Ishikawa (cell line): ENCODE results near the gene ANKRD40.

Experiments
- CEBPB ChIP-seq: IDR thresholded peaks from 2 replicates; pipeline ENCODE4 v1.6.1; 2012
- CREB1 ChIP-seq: IDR thresholded peaks from 2 replicates; pipeline ENCODE4 v1.6.1; 2012; ENCODE audit warnings: low read depth
- EGR1 ChIP-seq: IDR thresholded peaks from 2 replicates; pipeline ENCODE4 v1.6.1; 2012
- EP300 ChIP-seq: IDR thresholded peaks from 2 replicates; pipeline ENCODE4 v1.6.1; 2012; ENCODE audit warnings: borderline replicate concordance
- FOXM1 ChIP-seq: IDR thresholded peaks from 2 replicates; pipeline ENCODE4 v1.6.1; 2012; ENCODE audit warnings: low read depth, borderline replicate concordance
- MAX ChIP-seq: IDR thresholded peaks from 2 replicates; pipeline ENCODE4 v1.6.1; 2012
- NFIC ChIP-seq: IDR thresholded peaks from 2 replicates; pipeline ENCODE4 v1.6.1; 2012
- RAD21 ChIP-seq: IDR thresholded peaks from 2 replicates; pipeline ENCODE4 v1.6.1; 2012; ENCODE audit warnings: low read depth
- REST ChIP-seq: IDR thresholded peaks from 2 replicates; pipeline ENCODE4 v1.6.1; 2012; ENCODE audit warnings: low read depth, mild to moderate bottlenecking
- TAF1 ChIP-seq: IDR thresholded peaks from 2 replicates; pipeline ENCODE4 v1.6.1; 2012; ENCODE audit warnings: low read depth, mild to moderate bottlenecking
- TCF12 ChIP-seq: IDR thresholded peaks from 2 replicates; pipeline ENCODE4 v1.6.1; 2012; ENCODE audit warnings: low read depth
- TEAD4 ChIP-seq: IDR thresholded peaks from 2 replicates; pipeline ENCODE4 v1.6.1; 2012
- USF1 ChIP-seq: IDR thresholded peaks from 2 replicates; pipeline ENCODE4 v1.6.1; 2012
- YY1 ChIP-seq: IDR thresholded peaks from 2 replicates; pipeline ENCODE4 v1.6.1; 2012; ENCODE audit warnings: low read depth
- ZBTB7A ChIP-seq: IDR thresholded peaks from 2 replicates; pipeline ENCODE4 v1.6.1; 2012; ENCODE audit warnings: low read depth

Gene ANKRD40

DNA sequence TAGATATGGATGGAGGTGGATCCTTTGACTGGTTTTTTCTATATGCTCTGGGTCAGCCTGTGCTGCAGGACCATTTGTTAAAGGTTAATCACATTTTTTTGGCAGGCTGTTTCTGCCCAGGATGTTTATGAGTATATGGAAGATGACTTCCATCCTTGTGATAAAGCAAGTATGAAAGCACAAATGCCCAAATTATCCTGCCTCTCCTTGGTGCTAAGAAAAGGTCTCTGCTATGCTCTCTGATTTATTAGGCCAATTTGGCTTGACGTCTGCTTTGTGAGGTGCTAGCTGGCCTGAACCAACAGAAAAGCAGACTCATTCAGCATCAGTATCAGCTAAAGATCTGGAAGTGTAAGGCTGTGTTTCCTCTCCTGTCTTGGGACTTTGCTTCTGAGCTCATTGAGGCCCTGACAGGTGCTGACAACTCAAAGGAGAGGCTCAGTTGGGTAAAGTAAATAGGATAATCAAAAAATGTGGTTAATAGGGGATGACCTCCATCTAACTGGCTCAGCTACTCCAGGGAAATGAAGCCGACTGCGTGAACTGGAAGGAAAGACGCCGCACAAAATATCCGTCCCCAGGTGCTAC is 15.2 kb downstream of the ANKRD40 start:
- TF ChIP-seq ZBTB7A = no peak
- TF ChIP-seq MAX = no peak
- TF ChIP-seq FOXM1 = no peak
- no peak for TF ChIP-seq TEAD4
- no peak for TF ChIP-seq TCF12
- no peak for TF ChIP-seq TAF1
- TF ChIP-seq EP300 = no peak

- TF ChIP-seq TEAD4 = 0 out of 2 replicates have a peak, but pooled peaks have one; percentile 38
- TF ChIP-seq CEBPB = no peak; the same call in 1 of the 2 replicates
- no peak for TF ChIP-seq EP300
- no peak for TF ChIP-seq TAF1
- TF ChIP-seq NFIC = peak; percentile 84
- TF ChIP-seq RAD21 = 0 out of 2 replicates have a peak, but pooled peaks have one; percentile 7
- TF ChIP-seq CREB1 = no peak
- no peak for TF ChIP-seq ZBTB7A
- no peak for TF ChIP-seq EGR1
- no peak; the same call in 1 of the 2 replicates for TF ChIP-seq TCF12
These were observed 15.9 kb downstream of the ANKRD40 start for GRCh38 chr17:50691550-50692447.

GRCh38 chr17:50690887-50691549 is 16.7 kb downstream of the ANKRD40 start:
- TF ChIP-seq RAD21 (no peak), TEAD4 (no peak), EGR1 (no peak), ZBTB7A (no peak), CEBPB (no peak), USF1 (no peak)

DNA sequence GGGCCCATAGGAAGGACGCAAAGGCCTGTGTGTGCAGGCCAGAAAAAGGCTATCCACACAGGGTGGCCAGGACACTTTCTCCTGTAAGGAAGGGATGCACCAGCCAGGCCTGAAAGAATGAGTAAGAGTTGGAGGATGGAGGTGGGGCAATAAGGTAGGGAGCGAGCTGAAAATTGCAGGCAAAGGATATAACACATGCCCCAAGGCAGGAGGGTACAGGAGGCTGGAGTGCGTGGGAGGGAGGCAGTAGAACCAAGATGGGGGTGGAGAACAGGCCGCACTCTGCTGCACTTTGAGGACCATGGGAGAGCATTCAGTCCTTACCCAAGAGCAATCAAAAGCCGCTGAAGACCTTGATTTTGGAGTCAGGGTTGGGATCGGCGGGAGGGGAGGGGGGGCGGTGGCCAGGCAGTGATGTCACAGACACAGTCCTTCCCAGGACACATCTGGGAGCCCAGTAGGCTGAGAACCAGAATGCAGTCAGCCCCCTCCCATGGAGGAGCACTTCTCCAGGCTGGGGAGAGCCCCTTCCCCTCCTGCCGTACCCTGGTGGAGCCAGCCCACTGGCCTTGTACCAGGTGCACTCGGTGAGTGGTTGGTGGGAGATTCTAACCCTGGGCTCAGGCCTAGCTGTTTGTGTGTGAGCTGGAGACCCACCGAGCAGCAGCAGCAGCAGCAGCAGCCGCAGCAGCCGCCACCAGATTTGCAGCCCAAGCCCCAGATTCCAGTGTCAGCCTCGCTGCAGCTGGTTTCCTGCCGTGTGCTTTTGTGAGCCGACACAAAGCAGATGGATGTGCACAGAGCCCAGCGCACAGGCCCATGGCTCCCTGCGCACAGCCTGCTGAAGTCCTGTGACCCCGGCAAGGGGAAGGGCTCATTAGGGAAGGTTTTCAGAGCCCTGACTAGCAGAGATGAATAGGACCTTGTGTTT is 17.5 kb downstream of the ANKRD40 start:
- 0 out of 2 replicates have a peak, but pooled peaks have one; percentile 20 for TF ChIP-seq ZBTB7A
- no peak for TF ChIP-seq CEBPB
- TF ChIP-seq FOXM1 = no peak
- no peak for TF ChIP-seq TAF1
- TF ChIP-seq REST = no peak
- no peak for TF ChIP-seq NFIC
- 0 out of 2 replicates have a peak, but pooled peaks have one; percentile 33 for TF ChIP-seq EGR1
- no peak for TF ChIP-seq CREB1

GRCh38 chr17:50689251-50689650 is 18.5 kb downstream of the ANKRD40 start:
- no peak for TF ChIP-seq FOXM1
- no peak for TF ChIP-seq ZBTB7A
- TF ChIP-seq NFIC = no peak
- TF ChIP-seq YY1 = no peak
- no peak for TF ChIP-seq TCF12
- TF ChIP-seq CREB1 = no peak
- TF ChIP-seq TEAD4 = no peak

- TF ChIP-seq TEAD4 (no peak), CREB1 (no peak), NFIC (peak; percentile 16; the same call in 1 of the 2 replicates), USF1 (no peak), FOXM1 (no peak), ZBTB7A (no peak)
These were observed 19.5 kb downstream of the ANKRD40 start for GRCh38 chr17:50688245-50688644.
